Epithelial cell of proximal tubule (primary cell): ENCODE results near the gene PDAP1. TPM values are rescaled to one million over a fixed set of nuclear protein-coding genes. Genes with fewer than 3 reads are reported as not detected.

ENCODE experiments used
- DNase-seq: peaks from one replicate; pipeline ENCODE4 v3.0.0-alpha.2; 2011; ENCODE audit warnings: low read depth
- H3K4me3 ChIP-seq: 2 replicates; pipeline ENCODE4 v1.5.1; 2011; ENCODE audit warnings: low read depth, mild to moderate bottlenecking, low read length
- CTCF ChIP-seq: conservative IDR thresholded peaks from 2 replicates; pipeline ENCODE4 v1.5.1; 2012; ENCODE audit warnings: low read depth, mild to moderate bottlenecking, low read length
- total RNA-seq: library from RNA; depleted of rRNA; stranded (reverse); fragments of >200 nt; gene quantifications from 2 replicates; pipeline ENCODE4 v1.2.3, GENCODE V29; 2015

PDAP1 gene
- total RNA-seq, 1 donor from 2014 or later: 123 TPM

DNA sequence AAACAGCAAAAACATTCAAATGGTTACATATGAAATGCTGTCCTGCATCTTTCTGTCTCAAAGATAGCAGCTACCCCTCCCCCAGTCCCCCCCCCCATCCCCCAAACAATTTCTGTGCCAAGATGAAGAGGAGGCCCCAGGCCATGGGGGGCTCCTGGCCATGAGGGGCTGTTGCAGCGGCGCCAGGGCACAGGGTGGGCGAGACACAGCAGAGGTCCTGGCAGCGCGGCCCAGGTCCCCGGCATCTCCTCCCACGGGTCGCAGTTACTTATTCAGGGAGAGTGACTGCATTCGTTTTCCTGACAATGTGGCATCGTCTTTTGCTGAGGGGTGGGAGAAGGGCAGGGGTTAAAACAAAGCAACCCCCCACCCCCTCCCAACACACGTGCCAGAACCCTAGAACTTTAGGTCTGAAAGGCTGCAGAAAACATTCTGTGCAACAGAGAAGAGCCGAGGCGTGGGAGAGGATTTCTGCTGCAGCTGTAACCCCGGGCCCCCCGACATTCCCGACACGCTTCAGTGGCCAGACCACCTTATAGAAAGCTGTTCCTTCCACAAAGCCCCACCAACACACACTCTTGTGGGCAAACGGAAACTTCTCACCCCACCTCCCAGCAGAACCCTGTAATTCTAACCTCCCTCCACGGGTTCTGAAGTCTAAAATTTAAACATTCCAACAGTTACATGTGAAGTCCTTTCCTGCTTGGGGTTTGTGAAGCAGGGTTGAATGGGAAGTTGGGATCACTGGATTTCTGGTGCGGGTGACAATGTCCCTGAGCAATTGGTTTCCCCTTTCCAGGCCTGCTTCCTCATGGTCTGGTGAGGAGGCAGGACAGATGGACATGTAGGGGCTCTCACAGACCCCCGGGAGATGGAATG lies 11.7 kb downstream of the PDAP1 start:
- no peak overlapping the region for H3K4me3 ChIP-seq
- no peak for DNase-seq
- TF ChIP-seq CTCF: no peak

DNA sequence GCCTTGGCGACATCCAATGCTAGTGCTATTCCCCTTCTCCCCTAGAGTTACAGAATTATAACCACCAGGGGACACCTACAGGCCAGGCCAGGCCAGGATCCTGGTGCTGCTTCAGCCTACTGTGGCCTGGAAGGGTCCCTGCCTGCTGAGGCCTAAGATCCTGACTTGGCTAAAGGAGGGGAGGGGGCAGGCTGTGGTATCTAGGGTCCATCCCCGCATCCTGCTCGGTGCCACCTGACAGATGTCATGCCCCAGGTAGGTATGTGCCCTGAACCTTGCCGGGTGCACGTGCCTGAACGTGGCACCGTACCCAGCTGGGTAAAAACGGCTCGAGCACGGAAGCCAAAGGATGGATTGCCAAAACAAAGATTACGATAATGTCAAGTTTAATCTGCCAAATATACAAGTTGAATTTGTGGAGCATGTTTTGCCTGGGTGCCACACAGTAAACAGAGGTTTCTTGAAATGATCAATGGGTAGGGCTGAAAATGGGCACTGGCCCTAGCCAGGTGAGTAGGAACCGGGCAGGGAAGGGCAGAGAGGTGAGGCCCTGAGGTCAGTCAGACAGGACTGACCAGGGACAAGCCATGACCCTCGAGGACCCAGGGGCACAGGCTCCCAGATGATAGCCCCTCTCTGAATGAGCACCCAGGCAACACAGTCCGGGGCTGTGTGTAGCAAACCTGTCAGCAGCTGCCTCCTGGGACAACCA lies 12.6 kb downstream of the PDAP1 start:
- H3K4me3 ChIP-seq: no peak overlapping the region
- TF ChIP-seq CTCF: peak; percentile 25
- no peak for DNase-seq

DNA sequence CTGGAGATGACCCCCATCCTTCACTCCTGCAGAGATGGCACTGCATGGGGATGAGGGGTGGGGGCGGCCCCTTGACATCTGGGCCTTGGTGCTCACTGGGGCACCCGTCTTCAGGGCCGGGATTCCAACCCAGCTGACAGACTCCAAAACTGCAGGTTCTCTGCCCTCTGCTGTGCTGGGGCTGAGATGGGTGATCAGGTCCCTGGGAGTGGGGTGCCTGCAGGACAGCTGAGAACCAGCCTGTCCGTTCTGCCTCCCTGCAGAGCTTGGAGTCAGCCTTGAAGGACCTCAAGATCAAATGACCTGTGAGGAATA lies 14.3 kb downstream of the PDAP1 start:
- DNase-seq: no peak
- no peak overlapping the region for H3K4me3 ChIP-seq
- TF ChIP-seq CTCF: no peak

GRCh38 chr7:99393355-99394187 lies 14.8 kb downstream of the PDAP1 start:
- TF ChIP-seq CTCF: no peak
- no peak for DNase-seq
- H3K4me3 ChIP-seq: no peak overlapping the region

- no peak for DNase-seq
- no peak overlapping the region for H3K4me3 ChIP-seq
- no peak for TF ChIP-seq CTCF
Observed at GRCh38 chr7:99392659-99393354, 15.6 kb downstream of the PDAP1 start.

GRCh38 chr7:99392046-99392445 lies 16.4 kb downstream of the PDAP1 start:
- no peak overlapping the region for H3K4me3 ChIP-seq
- no peak for TF ChIP-seq CTCF

More at GRCh38 chr7:99392046-99392445, 16.4 kb downstream of the PDAP1 start:
- DNase-seq: no peak
